ENCODE data around the gene CNTN1.

CNTN1 gene

GRCh38 chr12:40784102-40784501 is 91.9 kb downstream of the CNTN1 start:
- no peak for DNase-seq

- no peak for DNase-seq
Measured at GRCh38 chr12:40788276-40788675, 96.0 kb downstream of the CNTN1 start.

- no peak for DNase-seq
Measured at GRCh38 chr12:40792792-40793386, 100.7 kb downstream of the CNTN1 start.

GRCh38 chr12:40793471-40793870 is 101.2 kb downstream of the CNTN1 start:
- DNase-seq, result no peak

- no peak for DNase-seq
Measured at GRCh38 chr12:40794087-40794486, 101.8 kb downstream of the CNTN1 start.

- DNase-seq, result no peak
Measured at GRCh38 chr12:40801082-40801481, 108.8 kb downstream of the CNTN1 start.

GRCh38 chr12:40801861-40802260 is 109.6 kb downstream of the CNTN1 start:
- no peak for DNase-seq

- DNase-seq, result no peak
Measured at GRCh38 chr12:40802656-40803055, 110.4 kb downstream of the CNTN1 start.

- no peak for DNase-seq
Measured at GRCh38 chr12:40819436-40820108, 127.3 kb downstream of the CNTN1 start.

- no peak for DNase-seq
Measured at GRCh38 chr12:40820794-40821484, 128.7 kb downstream of the CNTN1 start.

GRCh38 chr12:40825156-40825555 is 132.9 kb downstream of the CNTN1 start:
- DNase-seq, result no peak

GRCh38 chr12:40827683-40828592 is 135.7 kb downstream of the CNTN1 start:
- DNase-seq, result no peak

- no peak for DNase-seq
Measured at GRCh38 chr12:40828593-40828990, 136.4 kb downstream of the CNTN1 start.

- DNase-seq, result no peak
Measured at GRCh38 chr12:40829738-40830144, 137.5 kb downstream of the CNTN1 start.

- DNase-seq, result no peak
Measured at GRCh38 chr12:40831916-40832315, 139.7 kb downstream of the CNTN1 start.

GRCh38 chr12:40832668-40833067 is 140.4 kb downstream of the CNTN1 start:
- DNase-seq, result no peak

GRCh38 chr12:40833818-40834217 is 141.6 kb downstream of the CNTN1 start:
- DNase-seq, result no peak

- no peak for DNase-seq
Measured at GRCh38 chr12:40834321-40834720, 142.1 kb downstream of the CNTN1 start.

- DNase-seq, result no peak
Measured at GRCh38 chr12:40837891-40838429, 145.7 kb downstream of the CNTN1 start.

GRCh38 chr12:40843495-40843894 is 151.3 kb downstream of the CNTN1 start:
- no peak for DNase-seq

- DNase-seq, result no peak
Measured at GRCh38 chr12:40853221-40853620, 161.0 kb downstream of the CNTN1 start.

- DNase-seq, result no peak
Measured at GRCh38 chr12:40854604-40855003, 162.4 kb downstream of the CNTN1 start.

GRCh38 chr12:40864891-40865290 is 172.7 kb downstream of the CNTN1 start:
- no peak for DNase-seq

Measured in suppressor macrophage treated with lipopolysaccharide for 4 hours (primary cell).